WI38 (cell line): ENCODE data around the gene KRTAP29-1.

ENCODE experiments used
- H3K4me3 ChIP-seq: 2 replicates; pipeline ENCODE4 v1.5.1; 2011; ENCODE audit warnings: low read depth, mild to moderate bottlenecking, control low read depth, low read length
- CTCF ChIP-seq: IDR thresholded peaks from 2 replicates; pipeline ENCODE4 v1.5.1; 2012; ENCODE audit warnings: low read depth, mild to moderate bottlenecking, control low read depth, low read length

Gene KRTAP29-1

GRCh38 chr17:41318231-41318630, 15.6 kb upstream of the KRTAP29-1 start:
- no peak for TF ChIP-seq CTCF

GRCh38 chr17:41315814-41316445, 13.3 kb upstream of the KRTAP29-1 start:
- TF ChIP-seq CTCF = no peak
- H3K4me3 ChIP-seq = no peak overlapping the region

More at GRCh38 chr17:41318231-41318630, 15.6 kb upstream of the KRTAP29-1 start:
- H3K4me3 ChIP-seq = no peak overlapping the region

- no peak for TF ChIP-seq CTCF
- H3K4me3 ChIP-seq = no peak within 1 kb of the TSS
These were observed 12.6 kb upstream of the KRTAP29-1 start, which contains the start of gene KRTAP17-1 for GRCh38 chr17:41315204-41315794. Gene KRTAP17-1 (minus strand): TSS chr17:41315710. CDS start chr17:41315650, 60 bp downstream.

- TF ChIP-seq CTCF = no peak
- H3K4me3 ChIP-seq = no peak overlapping the region
These were observed 8.5 kb upstream of the KRTAP29-1 start for GRCh38 chr17:41311111-41311510.

GRCh38 chr17:41308918-41309359, 6.3 kb upstream of the KRTAP29-1 start, which contains the start of gene KRTAP16-1:
Gene KRTAP16-1 (minus strand): TSS chr17:41309309. CDS start chr17:41309253, 56 bp downstream.
- no peak for TF ChIP-seq CTCF
- no peak within 1 kb of the TSS for H3K4me3 ChIP-seq

- H3K4me3 ChIP-seq = no peak overlapping the region
These were observed 5.7 kb upstream of the KRTAP29-1 start for GRCh38 chr17:41308251-41308917.

More at GRCh38 chr17:41308251-41308917, 5.7 kb upstream of the KRTAP29-1 start:
- TF ChIP-seq CTCF = no peak
